ENCODE results near the gene HRCT1. TPM values are rescaled to one million over a fixed set of nuclear protein-coding genes. Genes with fewer than 3 reads are reported as not detected.

The HRCT1 gene
- polyA plus RNA-seq, 3 donors: 0.47 to 0.60 TPM; not detected in 1

Other genes with a start within 250 kb of the HRCT1 start
- gene RMRP, start 248.2 kb upstream of the HRCT1 start, polyA plus RNA-seq (ENCODE audit: insufficient read length in 3 of 3): 1 to 10 TPM in 1 of 3 donors, not detected in 2; 1.9 TPM
- gene CCDC107, start 247.9 kb upstream of the HRCT1 start, polyA plus RNA-seq (ENCODE audit: insufficient read length in 3 of 3): 10 to 100 TPM; 14.2 to 22.3 (median 18.6) TPM
- gene ARHGEF39, start 241.0 kb upstream of the HRCT1 start, polyA plus RNA-seq (ENCODE audit: insufficient read length in 3 of 3): 10 to 100 TPM in 1 of 3 donors, 1 to 10 TPM in 2; 9.3 to 11.5 (median 10.0) TPM
- gene CA9, start 232.3 kb upstream of the HRCT1 start, polyA plus RNA-seq (ENCODE audit: insufficient read length in 3 of 3): 1 to 10 TPM in 1 of 3 donors, under 1 TPM in 2; 0.85 to 1.1 (median 0.93) TPM
- 100 to 1,000 TPM; 149 to 194 (median 156) TPM for gene TPM2, start 216.3 kb upstream of the HRCT1 start, polyA plus RNA-seq (ENCODE audit: insufficient read length in 3 of 3)
- 100 to 1,000 TPM; 150 to 192 (median 174) TPM for gene TLN1, start 174.0 kb upstream of the HRCT1 start, polyA plus RNA-seq (ENCODE audit: insufficient read length in 3 of 3)
- gene CREB3, start 173.5 kb upstream of the HRCT1 start, polyA plus RNA-seq (ENCODE audit: insufficient read length in 3 of 3): 10 to 100 TPM; 37.4 to 40.2 (median 39.3) TPM
- gene GBA2, start 157.0 kb upstream of the HRCT1 start, polyA plus RNA-seq (ENCODE audit: insufficient read length in 3 of 3): 100 to 1,000 TPM in 2 of 3 donors, 10 to 100 TPM in 1; 96.9 to 126 (median 107) TPM
- gene RGP1, start 156.9 kb upstream of the HRCT1 start, polyA plus RNA-seq (ENCODE audit: insufficient read length in 3 of 3): 10 to 100 TPM; 28.8 to 30.3 (median 29.0) TPM
- 1 to 10 TPM in 1 of 3 donors, not detected in 2; 1.1 TPM for gene MSMP, start 151.9 kb upstream of the HRCT1 start, polyA plus RNA-seq (ENCODE audit: insufficient read length in 3 of 3)
- gene NPR2, start 114.6 kb upstream of the HRCT1 start, polyA plus RNA-seq (ENCODE audit: insufficient read length in 3 of 3): 10 to 100 TPM; 32.0 to 38.0 (median 33.7) TPM
- gene SPAG8, start 93.9 kb upstream of the HRCT1 start, polyA plus RNA-seq (ENCODE audit: insufficient read length in 3 of 3): 1 to 10 TPM; 4.8 to 8.6 (median 6.5) TPM
- 10 to 100 TPM; 50.5 to 60.3 (median 58.2) TPM for gene HINT2, start 91.2 kb upstream of the HRCT1 start, polyA plus RNA-seq (ENCODE audit: insufficient read length in 3 of 3)
- gene FAM221B, start 77.5 kb upstream of the HRCT1 start, polyA plus RNA-seq (ENCODE audit: insufficient read length in 3 of 3): under 1 TPM in 2 of 3 donors, not detected in 1; 0.10 to 0.26 TPM
- 10 to 100 TPM; 24.4 to 36.4 (median 28.9) TPM for gene TMEM8B, start 77.0 kb upstream of the HRCT1 start, polyA plus RNA-seq (ENCODE audit: insufficient read length in 3 of 3)
- under 1 TPM in 1 of 3 donors, not detected in 2; 0.11 TPM for gene OR13J1, start 35.8 kb upstream of the HRCT1 start, polyA plus RNA-seq (ENCODE audit: insufficient read length in 3 of 3)
- 1 to 10 TPM; 1.3 to 1.5 (median 1.3) TPM for gene SPAAR, start 3.3 kb downstream of the HRCT1 start, polyA plus RNA-seq (ENCODE audit: insufficient read length in 3 of 3)
- gene OR2S2, start 52.0 kb downstream of the HRCT1 start, polyA plus RNA-seq (ENCODE audit: insufficient read length in 3 of 3): not detected
- 10 to 100 TPM; 26.5 to 32.5 (median 29.3) TPM for gene RECK, start 130.7 kb downstream of the HRCT1 start, polyA plus RNA-seq (ENCODE audit: insufficient read length in 3 of 3)
- gene GLIPR2, start 230.5 kb downstream of the HRCT1 start, polyA plus RNA-seq (ENCODE audit: insufficient read length in 3 of 3): 10 to 100 TPM; 34.2 to 43.9 (median 40.1) TPM